Kidney (tissue), 14 donors: ENCODE data around the gene SF3B4. TPM values are rescaled to one million over a fixed set of nuclear protein-coding genes. Genes with fewer than 3 reads are reported as not detected.

Experiments used
- DNase-seq, 5 donors: peaks; one replicate each; pipeline ENCODE4 v3.0.0-alpha.2; 2013 to 2020
- FAIRE-seq: peaks from 2 replicates; lab custom pipeline; 2012; peaks lifted over from hg19 to GRCh38; lab: Jason Lieb, UNC
- H3K27ac ChIP-seq, 2 donors: one replicate each; pipeline ENCODE4 v1.7.0; 2013; ENCODE audit warnings: low read depth in 2 of 2, low read length in 2 of 2, inconsistent platforms in 1 of 2
- H3K27me3 ChIP-seq: one replicate; pipeline ENCODE4 v1.7.1; 2013; ENCODE audit warnings: low read length, inconsistent platforms; ENCODE audit not compliant: control insufficient read depth, insufficient read depth
- H3K36me3 ChIP-seq, 3 donors: one replicate each; pipeline versions ENCODE4 v1.7.0 to v1.7.1; 2013; ENCODE audit warnings: low read length in 3 of 3, control low read depth in 1 of 3, inconsistent platforms in 1 of 3; ENCODE audit not compliant: insufficient read depth in 3 of 3, control insufficient read depth in 2 of 3
- H3K4me1 ChIP-seq, 3 donors: one replicate each; pipeline versions ENCODE4 v1.7.0 to v1.7.1; 2013; ENCODE audit warnings: low read length in 3 of 3, inconsistent platforms in 1 of 3, low read depth in 1 of 3; ENCODE audit not compliant: control insufficient read depth in 2 of 3, insufficient read depth in 2 of 3
- H3K4me3 ChIP-seq, 3 donors: one replicate each; pipeline versions ENCODE4 v1.7.0 to v1.8.1; 2013; ENCODE audit warnings: low read length in 3 of 3, control low read depth in 1 of 3, inconsistent platforms in 1 of 3
- H3K9ac ChIP-seq, 3 donors: one replicate each; pipeline versions ENCODE4 v1.7.0 to v1.7.1; 2013; ENCODE audit warnings: low read length in 3 of 3, control low read depth in 1 of 3, inconsistent platforms in 1 of 3
- H3K9me3 ChIP-seq, 3 donors: one replicate each; pipeline versions ENCODE4 v1.7.0 to v1.7.1; 2013; ENCODE audit warnings: low read length in 3 of 3, control low read depth in 1 of 3, inconsistent platforms in 1 of 3; ENCODE audit not compliant: control insufficient read depth in 2 of 3, insufficient read depth in 1 of 3
- CTCF ChIP-seq: IDR thresholded peaks from 3 replicates; pipeline ENCODE4 v1.5.1; 2012; ENCODE audit warnings: mild to moderate bottlenecking, moderate library complexity, borderline replicate concordance; ENCODE audit not compliant: insufficient read depth; ENCODE audit errors: extremely low read depth
- intact Hi-C: fragments of 100-400 bp; cut with DNase I; formaldehyde crosslinking; loops from one replicate; pipeline ENCODE4 v1.11.1; 2022
- polyA plus RNA-seq: library from polyadenylated mRNA; stranded (reverse); fragments of 350-450 nt; fragmentation: Illumina TruSeq; extraction: RNeasy Lipid Tissue Mini Kit (QIAGEN cat#74804); gene quantifications from one replicate; pipeline ENCODE4 v1.2.3, GENCODE V29; 2014; ENCODE audit warnings: low read depth, low replicate concordance; ENCODE audit not compliant: insufficient read depth
- total RNA-seq: library from RNA; stranded (reverse); fragmentation: NEBNext Ultra II Directional; extraction: Animal tissue kit (Norgen Biotek cat#: 25700); gene quantifications from one replicate; pipeline ENCODE4 v1.2.1, GENCODE V29; 2021
- donor health status: control.
- donor health status: control.
- donor health status: control.
- donor health status: control.
- donor health status: control.
- donor health status: DM: yes; HTN: yes; CAD: no.
- donor health status: Normal renal cell carcinoma (clear cell type).

The SF3B4 gene
- total and polyA plus RNA-seq, 2 donors from 2014 or later, result 40.6 to 55.0 TPM

- intact Hi-C loops, result no loop called here
- no peak overlapping the region for H3K4me3 ChIP-seq
- no peaks in the 10 kb centered on the region for H3K9me3 ChIP-seq
- H3K4me1 ChIP-seq, result peaks cover 0 to 8% (median 8%) of the 10 kb centered on the region in 3 donors
- no peak overlapping the region for H3K27ac ChIP-seq
- no peaks in the 10 kb centered on the region for H3K27me3 ChIP-seq
- DNase-seq (no peak), FAIRE-seq (no peak)
- no peaks in the 10 kb centered on the region for H3K36me3 ChIP-seq
- no peak overlapping the region for H3K9ac ChIP-seq
- no peak for TF ChIP-seq CTCF
Observed at GRCh38 chr1:149881876-149882275, 45.7 kb downstream of the SF3B4 start.

GRCh38 chr1:149879556-149879955 lies 48.0 kb downstream of the SF3B4 start:
- no peak overlapping the region for H3K4me3 ChIP-seq
- FAIRE-seq, result no peak
- H3K9me3 ChIP-seq, result no peaks in the 10 kb centered on the region
- H3K36me3 ChIP-seq, result no peaks in the 10 kb centered on the region
- no peaks in the 10 kb centered on the region for H3K27me3 ChIP-seq
- no peak for DNase-seq
- no peak for TF ChIP-seq CTCF
- no peak overlapping the region for H3K9ac ChIP-seq
- peaks cover 0 to 2% (median 2%) of the 10 kb centered on the region in 3 donors for H3K4me1 ChIP-seq
- intact Hi-C loops, result no loop called here
- no peak overlapping the region for H3K27ac ChIP-seq

- no peak for FAIRE-seq
- Histone ChIP-seq H3K36me3 (no peaks in the 10 kb centered on the region), H3K9ac (no peak overlapping the region), H3K4me3 (no peak overlapping the region), H3K27ac (no peak overlapping the region), H3K27me3 (no peaks in the 10 kb centered on the region), H3K9me3 (no peaks in the 10 kb centered on the region), H3K4me1 (no peaks in the 10 kb centered on the region)
- no peak for TF ChIP-seq CTCF
- intact Hi-C loops, result no loop called here
- DNase-seq, result peak in 1 of 5 donors; percentile 22
Observed at GRCh38 chr1:149877211-149877946, 50.2 kb downstream of the SF3B4 start.

Other genes starting within 250 kb of the SF3B4 start
- 18.0 TPM for gene FCGR1A, start 145.1 kb downstream of the SF3B4 start, total RNA-seq
- gene FCGR1A, start 145.1 kb downstream of the SF3B4 start, polyA plus RNA-seq, result 19.5 TPM
- gene BOLA1, start 28.2 kb downstream of the SF3B4 start, total RNA-seq, result 14.3 TPM
- 44.0 TPM for gene BOLA1, start 28.2 kb downstream of the SF3B4 start, polyA plus RNA-seq
- 4.5 TPM for gene SV2A, start 10.0 kb downstream of the SF3B4 start, total RNA-seq
- gene SV2A, start 10.0 kb downstream of the SF3B4 start, polyA plus RNA-seq, result 2.0 TPM
- 24.7 TPM for gene MTMR11, start 9.1 kb upstream of the SF3B4 start, total RNA-seq
- 21.6 TPM for gene MTMR11, start 9.1 kb upstream of the SF3B4 start, polyA plus RNA-seq
- gene OTUD7B, start 82.9 kb upstream of the SF3B4 start, total RNA-seq, result 28.1 TPM
- gene OTUD7B, start 82.9 kb upstream of the SF3B4 start, polyA plus RNA-seq, result 3.4 TPM
- gene VPS45, start 140.0 kb upstream of the SF3B4 start, total RNA-seq, result 41.7 TPM
- 33.1 TPM for gene VPS45, start 140.0 kb upstream of the SF3B4 start, polyA plus RNA-seq
- 32.7 TPM for gene PLEKHO1, start 222.1 kb upstream of the SF3B4 start, total RNA-seq
- gene PLEKHO1, start 222.1 kb upstream of the SF3B4 start, polyA plus RNA-seq, result 28.0 TPM